CD4-positive, CD25-positive, alpha-beta regulatory T cell (primary cell): ENCODE measurements around the gene BPHL. TPM values are rescaled to one million over a fixed set of nuclear protein-coding genes. Genes with fewer than 3 reads are reported as not detected.

ENCODE experiments used
- ATAC-seq, 2 donors: fragments of 150-1000 bp; cut with Tn5 transposase; one replicate each; pipeline ENCODE4 v1.10.0; 2021; ENCODE audit warnings: low read depth in 2 of 2, moderate number of reproducible peaks in 2 of 2, moderate library complexity in 1 of 2
- DNase-seq, 3 donors: peaks; one replicate each; pipeline versions ENCODE4 v3.0.0 to v3.0.0-alpha.2; 2012 to 2022; ENCODE audit warnings: mixed read lengths in 1 of 3
- H3K27ac ChIP-seq: one replicate; pipeline ENCODE4 v1.7.0; 2013; ENCODE audit warnings: mild to moderate bottlenecking, low read length; ENCODE audit not compliant: insufficient read depth, poor library complexity, severe bottlenecking
- H3K27me3 ChIP-seq: one replicate; pipeline ENCODE4 v1.7.0; 2013; ENCODE audit warnings: low read length; ENCODE audit not compliant: control insufficient read depth, insufficient read depth
- H3K36me3 ChIP-seq: one replicate; pipeline ENCODE4 v1.7.0; 2013; ENCODE audit warnings: mild to moderate bottlenecking, low read length, moderate library complexity; ENCODE audit not compliant: control insufficient read depth, insufficient read depth
- H3K4me1 ChIP-seq: 2 replicates; pipeline ENCODE4 v1.7.0; 2013; ENCODE audit warnings: mild to moderate bottlenecking, low read length; ENCODE audit not compliant: insufficient read depth, control insufficient read depth, poor library complexity, severe bottlenecking
- H3K4me3 ChIP-seq: one replicate; pipeline ENCODE4 v1.7.0; 2013; ENCODE audit warnings: low read depth, mild to moderate bottlenecking, low read length, moderate library complexity
- H3K9me3 ChIP-seq, 2 experiments: 1 replicate in 1 of 2; 2 replicates in 1 of 2; pipeline ENCODE4 v1.7.0; 2013; ENCODE audit warnings: low read length in 2 of 2, mild to moderate bottlenecking in 1 of 2, moderate library complexity in 1 of 2; ENCODE audit not compliant: control insufficient read depth in 2 of 2
- H3K27ac Mint-ChIP-seq, 3 donors: one replicate each; pipeline ENCODE4 v1.8.0; 2020 to 2022; ENCODE audit warnings: mild to moderate bottlenecking in 3 of 3, mixed read lengths in 3 of 3, moderate library complexity in 2 of 3
- H3K27me3 Mint-ChIP-seq: one replicate; pipeline ENCODE4 v1.8.0; 2022; ENCODE audit warnings: mild to moderate bottlenecking, mixed read lengths
- H3K36me3 Mint-ChIP-seq: one replicate; pipeline ENCODE4 v1.8.0; 2020; ENCODE audit warnings: mixed read lengths
- H3K4me1 Mint-ChIP-seq, 4 donors: one replicate each; pipeline ENCODE4 v1.8.0; 2020 to 2022; ENCODE audit warnings: mixed read lengths in 4 of 4, mild to moderate bottlenecking in 1 of 4
- H3K4me3 Mint-ChIP-seq, 4 donors: one replicate each; pipeline ENCODE4 v1.8.0; 2020 to 2022; ENCODE audit warnings: mild to moderate bottlenecking in 4 of 4, mixed read lengths in 4 of 4, moderate library complexity in 3 of 4
- H3K9me3 Mint-ChIP-seq, 7 donors: one replicate each; pipeline ENCODE4 v1.8.0; 2020 to 2022; ENCODE audit warnings: mixed read lengths in 7 of 7, mild to moderate bottlenecking in 3 of 7, moderate library complexity in 2 of 7
- polyA plus RNA-seq, 4 donors: library from polyadenylated mRNA; unstranded; fragments of 300-500 nt; fragmentation: Illumina TruSeq; gene quantifications; one replicate each; pipeline ENCODE4 v1.2.3, GENCODE V29; 2021
- total RNA-seq: library from RNA; stranded (reverse); gene quantifications from one replicate; pipeline ENCODE4 v1.2.3, GENCODE V29; 2022

The BPHL gene
- total and polyA plus RNA-seq, 5 donors from 2014 or later = 5.8 to 13.9 (median 7.2) TPM

GRCh38 chr6:3157131-3157933 lies 38.8 kb downstream of the BPHL start, which contains the start of gene TUBB2A:
Gene TUBB2A, minus strand, starts transcription at chr6:3157544. Its CDS starts 81 bp downstream, at chr6:3157463.
- Histone ChIP-seq H3K9me3 (no peaks in the 10 kb centered on the region), H3K36me3 (no peaks in the 10 kb centered on the region), H3K4me3 (peak within 1 kb of the TSS; percentile 80), H3K27ac (peak within 1 kb of the TSS; percentile 81), H3K27me3 (no peaks in the 10 kb centered on the region), H3K4me1 (peaks cover 39% of the 10 kb centered on the region)
- Mint-ChIP-seq H3K27me3 (peaks cover 4% of the 10 kb centered on the region), H3K4me1 (peaks cover 10 to 52% (median 26%) of the 10 kb centered on the region in 4 donors), H3K4me3 (peak within 1 kb of the TSS; percentile 88 to 96 (median 91)), H3K27ac (peak within 1 kb of the TSS; percentile 94 to 96 (median 95)), H3K9me3 (peaks cover 0 to 3% (median 0%) of the 10 kb centered on the region in 7 donors), H3K36me3 (peaks cover 10% of the 10 kb centered on the region)
- ATAC-seq = peak; percentile 70 to 71
- peak; percentile 83 to 91 (median 84) for DNase-seq

GRCh38 chr6:3159805-3160781 lies 41.6 kb downstream of the BPHL start:
- peak overlapping the region; percentile 76 for H3K27ac ChIP-seq
- H3K36me3 Mint-ChIP-seq = peaks cover 5% of the 10 kb centered on the region
- H3K27ac Mint-ChIP-seq = peak overlapping the region; percentile 60 to 96 (median 94)
- H3K9me3 ChIP-seq = no peaks in the 10 kb centered on the region
- peaks cover 10 to 62% (median 27%) of the 10 kb centered on the region in 4 donors for H3K4me1 Mint-ChIP-seq
- peak overlapping the region; percentile 47 for H3K4me3 ChIP-seq
- no peaks in the 10 kb centered on the region for H3K36me3 ChIP-seq
- peaks cover 0 to 3% (median 0%) of the 10 kb centered on the region in 7 donors for H3K9me3 Mint-ChIP-seq
- H3K27me3 Mint-ChIP-seq = peaks cover 4% of the 10 kb centered on the region
- DNase-seq (peak; percentile 62 to 79 (median 69)), ATAC-seq (peak; percentile 78 to 81)
- H3K4me3 Mint-ChIP-seq = peak overlapping the region; percentile 69 to 93 (median 80)
- peaks cover 51% of the 10 kb centered on the region for H3K4me1 ChIP-seq
- H3K27me3 ChIP-seq = no peaks in the 10 kb centered on the region

- H3K4me3 Mint-ChIP-seq = peak overlapping the region; percentile 55 to 87 (median 74)
- H3K9me3 Mint-ChIP-seq = peaks cover 0 to 3% (median 0%) of the 10 kb centered on the region in 7 donors
- H3K36me3 ChIP-seq = no peaks in the 10 kb centered on the region
- H3K27ac Mint-ChIP-seq = peak overlapping the region; percentile 7 to 82 (median 78)
- peak overlapping the region; percentile 78 for H3K27ac ChIP-seq
- H3K4me1 Mint-ChIP-seq = peaks cover 10 to 48% (median 25%) of the 10 kb centered on the region in 4 donors
- ATAC-seq (no peak), DNase-seq (no peak)
- H3K27me3 Mint-ChIP-seq = no peaks in the 10 kb centered on the region
- H3K36me3 Mint-ChIP-seq = no peaks in the 10 kb centered on the region
- H3K4me3 ChIP-seq = peak overlapping the region; percentile 10
- H3K4me1 ChIP-seq = peaks cover 45% of the 10 kb centered on the region
- no peaks in the 10 kb centered on the region for H3K27me3 ChIP-seq
- H3K9me3 ChIP-seq = no peaks in the 10 kb centered on the region
Measured at GRCh38 chr6:3162067-3162497, 43.6 kb downstream of the BPHL start.

- ATAC-seq = peak; percentile 38 to 52
Measured at GRCh38 chr6:3162565-3163247, 44.2 kb downstream of the BPHL start.

GRCh38 chr6:3163248-3163594 lies 44.7 kb downstream of the BPHL start:
- peak overlapping the region; percentile 55 for H3K4me3 ChIP-seq
- peaks cover 37% of the 10 kb centered on the region for H3K4me1 ChIP-seq
- H3K27ac ChIP-seq = peak overlapping the region; percentile 78
- H3K9me3 ChIP-seq = no peaks in the 10 kb centered on the region
- Mint-ChIP-seq H3K9me3 (peaks cover 0 to 3% (median 0%) of the 10 kb centered on the region in 7 donors), H3K4me1 (peaks cover 10 to 46% (median 24%) of the 10 kb centered on the region in 4 donors), H3K36me3 (no peaks in the 10 kb centered on the region), H3K27ac (peak overlapping the region in 1 of 3 donors; percentile 49), H3K4me3 (peak overlapping the region; percentile 73 to 85 (median 82)), H3K27me3 (no peaks in the 10 kb centered on the region)
- no peak for DNase-seq
- no peaks in the 10 kb centered on the region for H3K36me3 ChIP-seq
- ATAC-seq = no peak
- H3K27me3 ChIP-seq = no peaks in the 10 kb centered on the region

More at GRCh38 chr6:3162565-3163247, 44.2 kb downstream of the BPHL start:
- peaks cover 10 to 48% (median 25%) of the 10 kb centered on the region in 4 donors for H3K4me1 Mint-ChIP-seq
- H3K27ac ChIP-seq = peak overlapping the region; percentile 78
- H3K4me1 ChIP-seq = peaks cover 42% of the 10 kb centered on the region
- peaks cover 0 to 3% (median 0%) of the 10 kb centered on the region in 7 donors for H3K9me3 Mint-ChIP-seq
- peak overlapping the region; percentile 55 for H3K4me3 ChIP-seq
- H3K9me3 ChIP-seq = no peaks in the 10 kb centered on the region
- H3K4me3 Mint-ChIP-seq = peak overlapping the region; percentile 73 to 87 (median 82)
- no peaks in the 10 kb centered on the region for H3K27me3 Mint-ChIP-seq
- no peaks in the 10 kb centered on the region for H3K36me3 ChIP-seq
- no peaks in the 10 kb centered on the region for H3K36me3 Mint-ChIP-seq
- peak; percentile 48 to 69 (median 58) for DNase-seq
- H3K27ac Mint-ChIP-seq = peak overlapping the region; percentile 49 to 82 (median 80)
- no peaks in the 10 kb centered on the region for H3K27me3 ChIP-seq

- Mint-ChIP-seq H3K27me3 (no peaks in the 10 kb centered on the region), H3K27ac (no peak overlapping the region), H3K9me3 (peaks cover 0 to 3% (median 0%) of the 10 kb centered on the region in 7 donors), H3K4me3 (peak overlapping the region in 1 of 4 donors; percentile 47), H3K4me1 (peaks cover 10 to 36% (median 21%) of the 10 kb centered on the region in 4 donors), H3K36me3 (no peaks in the 10 kb centered on the region)
- Histone ChIP-seq H3K4me3 (no peak overlapping the region), H3K4me1 (peaks cover 30% of the 10 kb centered on the region), H3K36me3 (no peaks in the 10 kb centered on the region), H3K27ac (no peak overlapping the region), H3K9me3 (no peaks in the 10 kb centered on the region), H3K27me3 (no peaks in the 10 kb centered on the region)
- ATAC-seq (no peak), DNase-seq (no peak)
Measured at GRCh38 chr6:3164388-3164787, 45.9 kb downstream of the BPHL start.
